Naive thymus-derived CD4-positive, alpha-beta T cell (primary cell): ENCODE results near the gene RSPRY1. TPM values are rescaled to one million over a fixed set of nuclear protein-coding genes. Genes with fewer than 3 reads are reported as not detected.
A peak's percentile ranks its signal among the peaks of the same experiment; 100 is the strongest.

Experiments used
- ATAC-seq: fragments of 150-1000 bp; cut with Tn5 transposase; 2 replicates; pipeline ENCODE4 v1.10.0; 2021; ENCODE audit warnings: mild to moderate bottlenecking, moderate library complexity
- CTCF ChIA-PET: fragments of 350-600 bp; sonication (Branson Sonifier 250); formaldehyde crosslinking; loops from one replicate; lab custom pipeline; 2021; ENCODE audit warnings: antibody characterized with exemption; lab: Charles Lee
- POLR2A ChIA-PET: fragments of 350-600 bp; sonication (Branson Sonifier 250); formaldehyde crosslinking; loops from one replicate; lab custom pipeline; 2021; ENCODE audit warnings: antibody characterized with exemption, inconsistent platforms; lab: Charles Lee
- DNase-seq, 9 donors: peaks; one replicate each; pipeline versions ENCODE4 v3.0.0 to v3.0.0-alpha.2; 2020 to 2022; ENCODE audit warnings: mixed read lengths in 1 of 9
- H3K27ac ChIP-seq: one replicate; pipeline ENCODE4 v1.7.0; 2013; ENCODE audit warnings: mild to moderate bottlenecking, low read depth, low read length, moderate library complexity
- H3K27me3 ChIP-seq, 2 donors: one replicate each; pipeline ENCODE4 v1.7.0; 2013; ENCODE audit warnings: low read length in 2 of 2, mild to moderate bottlenecking in 2 of 2, moderate library complexity in 2 of 2; ENCODE audit not compliant: control insufficient read depth in 2 of 2, insufficient read depth in 2 of 2
- H3K36me3 ChIP-seq, 3 experiments: 1 replicate in 2 of 3; 2 replicates in 1 of 3; pipeline ENCODE4 v1.7.0; 2013; ENCODE audit warnings: low read length in 3 of 3, mild to moderate bottlenecking in 3 of 3, moderate library complexity in 1 of 3; ENCODE audit not compliant: insufficient read depth in 3 of 3, control insufficient read depth in 2 of 3
- H3K4me1 ChIP-seq, 2 donors: one replicate each; pipeline ENCODE4 v1.7.0; 2013; ENCODE audit warnings: low read length in 2 of 2, mild to moderate bottlenecking in 2 of 2, moderate library complexity in 1 of 2; ENCODE audit not compliant: control insufficient read depth in 2 of 2, insufficient read depth in 2 of 2
- H3K4me3 ChIP-seq: 2 replicates; pipeline ENCODE4 v1.7.0; 2013; ENCODE audit warnings: mild to moderate bottlenecking, low read length
- H3K9me3 ChIP-seq, 3 experiments: 1 replicate in 2 of 3; 2 replicates in 1 of 3; pipeline ENCODE4 v1.7.0; 2013; ENCODE audit warnings: low read length in 3 of 3; ENCODE audit not compliant: control insufficient read depth in 2 of 3
- H3K27ac Mint-ChIP-seq, 9 donors: one replicate each; pipeline ENCODE4 v1.8.0; 2020 to 2022; ENCODE audit warnings: mixed read lengths in 9 of 9, mild to moderate bottlenecking in 8 of 9, moderate library complexity in 5 of 9, inconsistent platforms in 2 of 9
- H3K27me3 Mint-ChIP-seq, 5 donors: one replicate each; pipeline ENCODE4 v1.8.0; 2021 to 2022; ENCODE audit warnings: mixed read lengths in 5 of 5, mild to moderate bottlenecking in 1 of 5
- H3K36me3 Mint-ChIP-seq, 5 donors: one replicate each; pipeline ENCODE4 v1.8.0; 2020 to 2022; ENCODE audit warnings: mixed read lengths in 5 of 5, mild to moderate bottlenecking in 3 of 5, inconsistent platforms in 1 of 5
- H3K4me1 Mint-ChIP-seq, 7 donors: one replicate each; pipeline ENCODE4 v1.8.0; 2020 to 2022; ENCODE audit warnings: mixed read lengths in 7 of 7, mild to moderate bottlenecking in 3 of 7, inconsistent platforms in 1 of 7
- H3K4me3 Mint-ChIP-seq, 10 donors: one replicate each; pipeline ENCODE4 v1.8.0; 2020 to 2022; ENCODE audit warnings: mild to moderate bottlenecking in 10 of 10, mixed read lengths in 10 of 10, moderate library complexity in 6 of 10, inconsistent platforms in 2 of 10
- H3K9me3 Mint-ChIP-seq, 11 donors: one replicate each; pipeline ENCODE4 v1.8.0; 2020 to 2022; ENCODE audit warnings: mixed read lengths in 11 of 11, mild to moderate bottlenecking in 4 of 11, inconsistent platforms in 1 of 11, moderate library complexity in 1 of 11
- intact Hi-C, 2 donors: fragments of 100-400 bp; cut with micrococcal nuclease; formaldehyde crosslinking; loops; one replicate each; pipeline ENCODE4 v1.15.1; 2023
- polyA plus RNA-seq, 2 donors: library from polyadenylated mRNA; unstranded; fragments of 300-500 nt; fragmentation: Illumina TruSeq; gene quantifications; one replicate each; pipeline ENCODE4 v1.2.3, GENCODE V29; 2021
- total RNA-seq, 6 experiments: library from RNA in 5 of 6; stranded (reverse) in 5 of 6; gene quantifications; 1 replicate in 5 of 6; 2 replicates in 1 of 6; pipeline ENCODE4 v1.2.3 and lab custom pipeline; 2021 to 2026

RSPRY1 gene
- total and polyA plus RNA-seq, 7 experiments from 2014 or later = 22.2 to 40.5 (median 33.6) TPM

DNA sequence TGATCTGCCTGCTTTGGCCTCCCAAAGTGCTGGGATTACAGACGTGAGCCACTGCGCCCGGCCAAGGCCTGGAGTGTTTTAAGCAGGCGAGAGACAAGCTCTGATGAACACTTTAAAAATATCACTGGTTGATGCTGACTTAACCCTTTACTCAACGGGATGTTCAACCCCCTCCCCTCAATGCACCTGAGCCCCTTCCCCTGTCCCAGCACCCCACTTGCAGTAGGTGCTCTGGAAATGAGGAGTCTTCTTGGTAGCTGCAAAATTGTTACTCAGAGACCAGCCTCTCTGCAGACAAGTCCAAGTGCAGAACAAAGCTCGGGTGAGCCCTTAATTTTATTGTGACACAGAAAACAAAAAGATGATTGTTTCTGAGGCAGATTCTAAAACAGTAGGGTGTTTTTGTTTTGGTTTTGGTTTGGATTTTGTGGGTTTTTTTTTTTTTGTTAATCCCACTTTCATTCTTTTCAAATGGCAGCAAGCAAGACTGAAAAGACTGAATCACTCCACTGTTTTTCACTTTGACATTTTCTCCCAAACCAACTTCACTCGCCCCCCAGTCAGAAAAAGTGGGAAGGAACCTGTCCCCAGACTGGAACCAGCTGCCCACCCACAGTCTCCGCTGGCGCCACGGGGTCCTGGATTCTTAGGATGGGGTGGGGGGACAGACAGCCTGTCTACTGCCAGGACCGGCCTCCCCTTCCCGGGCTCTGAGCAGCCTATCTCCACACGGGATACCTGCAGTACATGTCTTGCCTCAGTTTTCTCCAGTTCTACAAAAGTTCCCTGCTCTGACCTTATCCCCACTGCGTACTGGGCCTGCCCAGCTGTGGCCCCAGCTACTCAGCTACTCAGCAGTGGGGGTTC is 103.5 kb downstream of the RSPRY1 start:
- DNase-seq (peak in 1 of 9 donors; percentile 29), ATAC-seq (no peak)
- CTCF ChIA-PET = interaction anchor here (0.6 to 2.3 kb wide), 3 partner anchors 10 to 233 kb away, joined by 3 to 11 read pairs (median 3); no protein-coding TSS in a partner anchor
- Mint-ChIP-seq H3K27me3 (peaks cover 0 to 11% (median 0%) of the 10 kb centered on the region in 5 donors), H3K4me1 (peaks cover 2 to 22% (median 7%) of the 10 kb centered on the region in 7 donors), H3K9me3 (no peaks in the 10 kb centered on the region), H3K36me3 (peaks cover 0 to 2% (median 0%) of the 10 kb centered on the region in 5 donors), H3K4me3 (peak overlapping the region in 1 of 10 donors; percentile 55), H3K27ac (peak overlapping the region in 2 of 9 donors; percentile 25 to 80)
- Histone ChIP-seq H3K9me3 (no peaks in the 10 kb centered on the region), H3K4me1 (no peaks in the 10 kb centered on the region), H3K27me3 (peaks cover 0 to 8% of the 10 kb centered on the region in 2 donors), H3K4me3 (no peak overlapping the region), H3K27ac (no peak overlapping the region), H3K36me3 (no peaks in the 10 kb centered on the region)
- POLR2A ChIA-PET = interaction anchor here (0.6 to 1.3 kb wide), 6 partner anchors 9 to 684 kb away, joined by 3 to 4 read pairs (median 4); no protein-coding TSS in a partner anchor
- intact Hi-C loops = loop anchor here in 1 of 2 donors (1.0 to 10.0 kb wide), 2 partner anchors 10 to 205 kb away; no protein-coding TSS in a partner anchor

Other genes starting within 250 kb of the RSPRY1 start
- not detected for gene CETP, start 224.4 kb upstream of the RSPRY1 start, total RNA-seq
- gene CETP, start 224.4 kb upstream of the RSPRY1 start, polyA plus RNA-seq = under 1 TPM; 0.17 to 0.25 TPM
- gene NLRC5, start 196.8 kb upstream of the RSPRY1 start, total RNA-seq = 100 to 1,000 TPM; 380 to 615 (median 394) TPM
- gene NLRC5, start 196.8 kb upstream of the RSPRY1 start, polyA plus RNA-seq = 100 to 1,000 TPM in 1 of 2 donors, 10 to 100 TPM in 1; 76.0 to 122 TPM
- gene CPNE2, start 93.7 kb upstream of the RSPRY1 start, total RNA-seq = 10 to 100 TPM in 1 of 5 experiments, 1 to 10 TPM in 4; 1.1 to 11.7 (median 3.5) TPM
- gene CPNE2, start 93.7 kb upstream of the RSPRY1 start, polyA plus RNA-seq = 10 to 100 TPM in 1 of 2 donors, 1 to 10 TPM in 1; 6.8 to 12.6 TPM
- gene PSME3IP1, start 290 bp upstream of the RSPRY1 start, total RNA-seq = 100 to 1,000 TPM; 109 to 159 (median 140) TPM
- 10 to 100 TPM; 76.3 to 84.7 TPM for gene PSME3IP1, start 290 bp upstream of the RSPRY1 start, polyA plus RNA-seq
- gene ARL2BP, start 58.9 kb downstream of the RSPRY1 start, total RNA-seq = 10 to 100 TPM; 32.6 to 57.7 (median 37.9) TPM
- 100 to 1,000 TPM; 146 to 166 TPM for gene ARL2BP, start 58.9 kb downstream of the RSPRY1 start, polyA plus RNA-seq
- gene PLLP, start 98.3 kb downstream of the RSPRY1 start, total RNA-seq = 1 to 10 TPM in 4 of 5 experiments, under 1 TPM in 1; 0.36 to 8.4 (median 3.3) TPM
- gene PLLP, start 98.3 kb downstream of the RSPRY1 start, polyA plus RNA-seq = 10 to 100 TPM; 10.0 to 26.0 TPM
- gene CCL22, start 172.5 kb downstream of the RSPRY1 start, total RNA-seq = 1 to 10 TPM in 1 of 5 experiments, under 1 TPM in 3, not detected in 1; 0.17 to 1.9 (median 0.48) TPM
- gene CCL22, start 172.5 kb downstream of the RSPRY1 start, polyA plus RNA-seq = not detected
- not detected for gene CX3CL1, start 186.2 kb downstream of the RSPRY1 start, total RNA-seq
- gene CX3CL1, start 186.2 kb downstream of the RSPRY1 start, polyA plus RNA-seq = not detected
- under 1 TPM in 1 of 5 experiments, not detected in 4; 0.60 TPM for gene CCL17, start 218.4 kb downstream of the RSPRY1 start, total RNA-seq
- gene CCL17, start 218.4 kb downstream of the RSPRY1 start, polyA plus RNA-seq = not detected